Stimulated activated CD8-positive, alpha-beta memory T cell treated with anti-CD3 and anti-CD28 coated beads, Interleukin-12 subunit alpha, Interleukin-12 subunit beta, amount 100 ng/mL, for 4 hours (primary cell): ENCODE results near the gene PIERCE2.
"Not testable (repeated sequence)": the region's sequence is repeated elsewhere in the genome, so short reads cannot be mapped to it uniquely, and the experiment has no call there.

Source experiments
- DNase-seq: peaks from one replicate; pipeline ENCODE4 v3.0.0-alpha.2; 2020; ENCODE audit warnings: low read depth

Gene PIERCE2

GRCh38 chr15:55408012-55408928 lies at the start of gene PIERCE2, which contains the start of gene CCPG1:
PIERCE2 (plus strand) TSS chr15:55408495; CDS start chr15:55408769, 274 bp downstream.
CCPG1 (minus strand) TSS chr15:55408359; CDS start chr15:55389424, 18,935 bp downstream.
- peak; percentile 79 for DNase-seq

- no peak for DNase-seq
These were observed 48.0 kb upstream of the PIERCE2 start for GRCh38 chr15:55360256-55360655.

- no peak for DNase-seq
These were observed 47.2 kb upstream of the PIERCE2 start for GRCh38 chr15:55361048-55361447.

GRCh38 chr15:55362641-55363040 lies 45.7 kb upstream of the PIERCE2 start:
- no peak for DNase-seq

GRCh38 chr15:55366981-55367380 lies 41.3 kb upstream of the PIERCE2 start:
- DNase-seq, result no peak

- DNase-seq, result no peak
These were observed 35.4 kb upstream of the PIERCE2 start for GRCh38 chr15:55372701-55373440.

GRCh38 chr15:55379095-55379494 lies 29.2 kb upstream of the PIERCE2 start:
- DNase-seq, result no peak

- DNase-seq, result no peak
These were observed 26.7 kb upstream of the PIERCE2 start for GRCh38 chr15:55381595-55381994.

GRCh38 chr15:55383687-55384086 lies 24.6 kb upstream of the PIERCE2 start:
- DNase-seq, result no peak

GRCh38 chr15:55387027-55387426 lies 21.3 kb upstream of the PIERCE2 start:
- DNase-seq, result no peak

- no peak for DNase-seq
These were observed 19.1 kb upstream of the PIERCE2 start for GRCh38 chr15:55389264-55389607.

GRCh38 chr15:55394694-55395093 lies 13.6 kb upstream of the PIERCE2 start:
- DNase-seq, result no peak

- no peak for DNase-seq
These were observed 10.1 kb upstream of the PIERCE2 start for GRCh38 chr15:55398243-55398642.

- not testable (repeated sequence) for DNase-seq
These were observed 8.2 kb upstream of the PIERCE2 start for GRCh38 chr15:55400050-55400449.

- DNase-seq, result no peak
These were observed 6.5 kb upstream of the PIERCE2 start for GRCh38 chr15:55401786-55402246.

- no peak for DNase-seq
These were observed 5.6 kb upstream of the PIERCE2 start for GRCh38 chr15:55402707-55403106.

- DNase-seq, result no peak
These were observed 4.8 kb upstream of the PIERCE2 start for GRCh38 chr15:55403531-55403930.

GRCh38 chr15:55407498-55408011 lies 740 bp upstream of the PIERCE2 start:
- DNase-seq, result no peak

GRCh38 chr15:55408976-55409375 lies 681 bp downstream of the PIERCE2 start:
- DNase-seq, result not testable (repeated sequence)

- DNase-seq, result not testable (repeated sequence)
These were observed 9.4 kb downstream of the PIERCE2 start for GRCh38 chr15:55417678-55418077.

GRCh38 chr15:55420171-55420866 lies 12.0 kb downstream of the PIERCE2 start:
- DNase-seq, result no peak

- DNase-seq, result no peak
These were observed 13.8 kb downstream of the PIERCE2 start for GRCh38 chr15:55422089-55422488.
